Trophoblast cell (in vitro differentiated cells and primary cell): ENCODE results near the gene DROSHA.

Source experiments
- DNase-seq, 2 donors: peaks; one replicate each; pipeline ENCODE4 v3.0.0-alpha.2; 2016
- H2AFZ ChIP-seq: 2 replicates; pipeline ENCODE4 v1.6.1; 2013; ENCODE audit warnings: low read length, moderate library complexity, mild to moderate bottlenecking; ENCODE audit not compliant: insufficient read depth, poor library complexity
- H2AK5ac ChIP-seq: 2 replicates; pipeline ENCODE4 v1.6.1; 2013; ENCODE audit warnings: mild to moderate bottlenecking, low read length
- H2BK120ac ChIP-seq: 2 replicates; pipeline ENCODE4 v1.6.1; 2013; ENCODE audit warnings: low read length, mild to moderate bottlenecking, moderate library complexity; ENCODE audit not compliant: insufficient read depth, poor library complexity
- H2BK12ac ChIP-seq: 2 replicates; pipeline ENCODE4 v1.6.1; 2013; ENCODE audit warnings: mild to moderate bottlenecking, low read length, moderate library complexity
- H2BK5ac ChIP-seq: 2 replicates; pipeline ENCODE4 v1.6.1; 2013; ENCODE audit warnings: low read length, low read depth, moderate library complexity, mild to moderate bottlenecking; ENCODE audit not compliant: poor library complexity
- H3K14ac ChIP-seq: 2 replicates; pipeline ENCODE4 v1.6.1; 2013; ENCODE audit warnings: mild to moderate bottlenecking, low read length
- H3K18ac ChIP-seq: 2 replicates; pipeline ENCODE4 v1.6.1; 2013; ENCODE audit warnings: mild to moderate bottlenecking, low read length
- H3K23ac ChIP-seq: 2 replicates; pipeline ENCODE4 v1.6.1; 2013; ENCODE audit warnings: low read length
- H3K27ac ChIP-seq: 2 replicates; pipeline ENCODE4 v1.5.1; 2013; ENCODE audit warnings: low read depth, mild to moderate bottlenecking, inconsistent platforms, low read length, moderate library complexity
- H3K27me3 ChIP-seq: 2 replicates; pipeline ENCODE4 v1.6.1; 2013; ENCODE audit warnings: inconsistent platforms, mild to moderate bottlenecking, low read length, moderate library complexity; ENCODE audit not compliant: insufficient read depth
- H3K36me3 ChIP-seq, 2 experiments: 1 replicate in 1 of 2; 2 replicates in 1 of 2; pipeline ENCODE4 v1.6.1; 2013; ENCODE audit warnings: low read length in 2 of 2, mild to moderate bottlenecking in 2 of 2, moderate library complexity in 1 of 2; ENCODE audit not compliant: insufficient read depth in 2 of 2, control insufficient read depth in 1 of 2
- H3K4ac ChIP-seq: 2 replicates; pipeline ENCODE4 v1.6.1; 2013; ENCODE audit warnings: low read depth, mild to moderate bottlenecking, low read length, moderate library complexity
- H3K4me1 ChIP-seq, 2 experiments: 1 replicate in 1 of 2; 2 replicates in 1 of 2; pipeline ENCODE4 v1.6.1; 2013; ENCODE audit warnings: low read length in 2 of 2, mild to moderate bottlenecking in 2 of 2, moderate library complexity in 1 of 2; ENCODE audit not compliant: insufficient read depth in 2 of 2, control insufficient read depth in 1 of 2
- H3K4me2 ChIP-seq: 2 replicates; pipeline ENCODE4 v1.6.1; 2013; ENCODE audit warnings: inconsistent platforms, mild to moderate bottlenecking, low read length, moderate library complexity
- H3K4me3 ChIP-seq: 2 replicates; pipeline ENCODE4 v1.5.1; 2013; ENCODE audit warnings: mild to moderate bottlenecking, low read depth, low read length, inconsistent platforms
- H3K79me1 ChIP-seq: one replicate; pipeline ENCODE4 v1.6.1; 2013; ENCODE audit warnings: low read length
- H3K79me2 ChIP-seq: 2 replicates; pipeline ENCODE4 v1.6.1; 2013; ENCODE audit warnings: low read length, mild to moderate bottlenecking; ENCODE audit not compliant: control insufficient read depth, insufficient read depth, poor library complexity
- H3K9ac ChIP-seq: 2 replicates; pipeline ENCODE4 v1.6.1; 2013; ENCODE audit warnings: mild to moderate bottlenecking, low read length
- H3K9me3 ChIP-seq: 2 replicates; pipeline ENCODE4 v1.6.1; 2013; ENCODE audit warnings: low read depth, mild to moderate bottlenecking, control low read depth, inconsistent platforms, low read length; ENCODE audit not compliant: insufficient read depth
- H4K12ac ChIP-seq: 2 replicates; pipeline ENCODE4 v1.6.1; 2013; ENCODE audit warnings: low read depth, mild to moderate bottlenecking, low read length, moderate library complexity
- H4K8ac ChIP-seq: 2 replicates; pipeline ENCODE4 v1.6.1; 2013; ENCODE audit warnings: low read depth, mild to moderate bottlenecking, low read length, moderate library complexity
- H4K91ac ChIP-seq: one replicate; pipeline ENCODE4 v1.6.1; 2013; ENCODE audit warnings: low read depth, mild to moderate bottlenecking, low read length, moderate library complexity
- WGBS: extraction: QIAGEN DNeasy Blood & Tissue Kit; methylation state at CpG from one replicate; pipeline ENCODE4 v1.1.7; 2013; ENCODE audit warnings: missing lambda C conversion rate; ENCODE audit not compliant: insufficient read length, insufficient coverage; ENCODE audit errors: extremely low coverage; 5-methylcytosine and 5-hydroxymethylcytosine counted together

The DROSHA gene

DNA sequence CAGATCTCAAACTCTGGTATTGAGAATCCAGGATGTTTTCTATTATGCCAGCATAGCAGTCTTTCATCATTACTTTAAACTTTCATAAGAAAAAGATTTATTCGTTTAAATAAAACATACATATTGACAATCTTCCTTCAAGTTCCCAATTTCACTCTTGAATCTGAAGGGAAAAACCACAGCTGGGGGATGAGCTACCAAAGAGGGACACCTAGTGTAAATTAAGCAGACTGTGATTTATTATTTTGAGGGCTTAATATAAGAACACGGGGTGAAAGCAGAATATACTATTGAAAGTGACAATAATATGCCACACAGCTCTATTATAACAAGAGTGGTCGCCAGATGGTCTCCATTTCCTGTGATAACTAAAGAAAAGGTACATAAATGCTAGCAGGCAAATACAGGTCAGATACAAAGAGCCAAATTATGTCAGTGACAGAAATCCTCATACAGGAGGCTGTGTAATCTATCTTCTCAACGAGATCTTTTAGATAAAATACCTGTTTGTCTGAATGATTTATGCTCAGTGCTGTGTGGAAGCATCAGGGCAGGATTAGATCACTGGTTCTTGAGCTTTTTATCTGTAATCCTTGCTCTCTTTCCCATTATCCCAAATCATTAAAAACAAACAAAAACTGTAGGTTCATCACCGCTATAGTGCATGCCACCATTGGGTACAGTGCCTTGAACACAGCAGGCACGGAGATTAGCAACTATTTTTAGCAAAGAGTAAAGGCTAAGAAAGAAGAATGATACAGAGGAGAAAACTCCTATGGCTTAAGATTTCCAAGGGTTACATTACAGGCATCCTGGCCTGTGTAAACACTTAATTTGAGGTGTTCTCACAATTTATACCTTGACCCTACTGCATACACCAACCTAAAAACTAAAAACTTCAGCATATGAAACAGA, 116.6 kb downstream of the DROSHA start:
- peaks cover 0 to 3% of the 10 kb centered on the region in 2 experiments for H3K4me1 ChIP-seq
- no peak overlapping the region for H4K12ac ChIP-seq
- H3K4me3 ChIP-seq, result no peak overlapping the region
- WGBS, result 100% methylated on average over 1 of the region's 6 CpGs
- H2BK12ac ChIP-seq, result no peak overlapping the region
- no peak overlapping the region for H3K4me2 ChIP-seq
- peaks cover 2% of the 10 kb centered on the region for H3K79me1 ChIP-seq
- no peak overlapping the region for H4K8ac ChIP-seq
- H3K9me3 ChIP-seq, result no peaks in the 10 kb centered on the region
- no peak overlapping the region for H3K14ac ChIP-seq
- H3K36me3 ChIP-seq, result peaks cover 8 to 13% of the 10 kb centered on the region in 2 experiments
- no peaks in the 10 kb centered on the region for H3K27me3 ChIP-seq
- no peak overlapping the region for H3K9ac ChIP-seq
- no peaks in the 10 kb centered on the region for H3K79me2 ChIP-seq
- H3K23ac ChIP-seq, result no peak overlapping the region
- H2BK5ac ChIP-seq, result no peak overlapping the region
- no peak overlapping the region for H3K27ac ChIP-seq
- H2AFZ ChIP-seq, result no peak overlapping the region
- DNase-seq, result peak; percentile 17 to 79
- H2AK5ac ChIP-seq, result no peak overlapping the region
- H2BK120ac ChIP-seq, result no peak overlapping the region
- H3K4ac ChIP-seq, result no peak overlapping the region
- H4K91ac ChIP-seq, result no peak overlapping the region
- no peak overlapping the region for H3K18ac ChIP-seq

- H3K27me3 ChIP-seq, result no peaks in the 10 kb centered on the region
- no peak overlapping the region for H3K14ac ChIP-seq
- H2BK5ac ChIP-seq, result no peak overlapping the region
- peaks cover 2% of the 10 kb centered on the region for H3K79me1 ChIP-seq
- no peaks in the 10 kb centered on the region for H3K79me2 ChIP-seq
- no peak overlapping the region for H4K91ac ChIP-seq
- DNase-seq, result peak in 1 of 2 donors; percentile 23
- no peak overlapping the region for H3K9ac ChIP-seq
- WGBS, result no CpG with 5 or more reads among the region's 8 CpGs
- no peak overlapping the region for H4K8ac ChIP-seq
- peaks cover 0 to 4% of the 10 kb centered on the region in 2 experiments for H3K4me1 ChIP-seq
- no peak overlapping the region for H3K23ac ChIP-seq
- H3K27ac ChIP-seq, result no peak overlapping the region
- peak overlapping the region; percentile 47 for H3K4me3 ChIP-seq
- no peak overlapping the region for H2BK120ac ChIP-seq
- no peak overlapping the region for H3K4ac ChIP-seq
- no peak overlapping the region for H2AK5ac ChIP-seq
- peak overlapping the region; percentile 29 for H3K18ac ChIP-seq
- no peak overlapping the region for H2AFZ ChIP-seq
- H3K9me3 ChIP-seq, result no peaks in the 10 kb centered on the region
- H4K12ac ChIP-seq, result no peak overlapping the region
- no peak overlapping the region for H2BK12ac ChIP-seq
- H3K4me2 ChIP-seq, result no peak overlapping the region
- peaks cover 6 to 9% of the 10 kb centered on the region in 2 experiments for H3K36me3 ChIP-seq
These were observed 118.7 kb downstream of the DROSHA start for GRCh38 chr5:31413030-31413812.

DNA sequence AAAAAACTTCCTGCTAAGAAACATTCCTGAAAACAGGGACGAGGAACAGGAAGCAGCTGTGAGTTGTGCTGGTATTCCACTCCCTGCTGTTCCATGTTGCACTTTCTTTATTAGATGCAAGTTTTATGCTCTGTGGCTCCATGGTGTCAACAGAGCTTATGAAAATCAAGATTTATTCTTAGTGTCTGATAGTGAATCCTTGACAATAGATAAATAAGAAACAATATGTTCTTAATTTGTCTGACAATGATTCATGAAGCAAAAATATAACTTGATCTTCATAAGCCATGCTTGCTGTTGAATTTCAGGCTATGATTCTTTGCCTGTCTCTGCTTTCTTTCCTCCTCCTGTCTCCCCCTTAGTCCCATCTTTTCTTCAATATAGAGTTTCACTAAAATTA, 119.6 kb downstream of the DROSHA start:
- no peaks in the 10 kb centered on the region for H3K79me2 ChIP-seq
- no peak overlapping the region for H3K9ac ChIP-seq
- H3K27me3 ChIP-seq, result no peaks in the 10 kb centered on the region
- no peaks in the 10 kb centered on the region for H3K9me3 ChIP-seq
- no peak overlapping the region for H3K4me3 ChIP-seq
- no peak overlapping the region for H2BK120ac ChIP-seq
- H4K8ac ChIP-seq, result no peak overlapping the region
- H3K4me1 ChIP-seq, result peaks cover 0 to 4% of the 10 kb centered on the region in 2 experiments
- no peak overlapping the region for H4K12ac ChIP-seq
- H3K23ac ChIP-seq, result no peak overlapping the region
- no peak overlapping the region for H3K4ac ChIP-seq
- H3K4me2 ChIP-seq, result no peak overlapping the region
- no peak overlapping the region for H2BK12ac ChIP-seq
- no peak overlapping the region for H2BK5ac ChIP-seq
- H3K18ac ChIP-seq, result no peak overlapping the region
- peaks cover 2% of the 10 kb centered on the region for H3K79me1 ChIP-seq
- H3K27ac ChIP-seq, result no peak overlapping the region
- no peak overlapping the region for H3K14ac ChIP-seq
- H2AK5ac ChIP-seq, result no peak overlapping the region
- DNase-seq, result no peak
- WGBS, result no CpG with 5 or more reads among the region's 1 CpG
- peaks cover 2 to 5% of the 10 kb centered on the region in 2 experiments for H3K36me3 ChIP-seq
- H4K91ac ChIP-seq, result no peak overlapping the region
- H2AFZ ChIP-seq, result no peak overlapping the region

GRCh38 chr5:31410089-31410488, 121.8 kb downstream of the DROSHA start:
- no peaks in the 10 kb centered on the region for H3K9me3 ChIP-seq
- no peak overlapping the region for H4K8ac ChIP-seq
- no peak overlapping the region for H2AFZ ChIP-seq
- no peak overlapping the region for H3K9ac ChIP-seq
- no peak overlapping the region for H2BK120ac ChIP-seq
- H2AK5ac ChIP-seq, result no peak overlapping the region
- H2BK5ac ChIP-seq, result no peak overlapping the region
- H2BK12ac ChIP-seq, result no peak overlapping the region
- no peaks in the 10 kb centered on the region for H3K79me1 ChIP-seq
- no peak overlapping the region for H3K4me3 ChIP-seq
- DNase-seq, result no peak
- H3K79me2 ChIP-seq, result no peaks in the 10 kb centered on the region
- H3K27me3 ChIP-seq, result no peaks in the 10 kb centered on the region
- peaks cover 5 to 6% of the 10 kb centered on the region in 2 experiments for H3K36me3 ChIP-seq
- H3K27ac ChIP-seq, result no peak overlapping the region
- no peak overlapping the region for H3K4ac ChIP-seq
- no peak overlapping the region for H3K18ac ChIP-seq
- no peak overlapping the region for H4K91ac ChIP-seq
- no CpG with 5 or more reads among the region's 5 CpGs for WGBS
- no peak overlapping the region for H3K4me2 ChIP-seq
- H4K12ac ChIP-seq, result no peak overlapping the region
- H3K4me1 ChIP-seq, result peaks cover 0 to 4% of the 10 kb centered on the region in 2 experiments
- H3K14ac ChIP-seq, result no peak overlapping the region
- no peak overlapping the region for H3K23ac ChIP-seq
